Caco-2 (cell line): ENCODE results near the gene LIN54. TPM values are rescaled to one million over a fixed set of nuclear protein-coding genes. Genes with fewer than 3 reads are reported as not detected.

ENCODE experiments used
- BruUV-seq: library from RNA; stranded (reverse); fragments of 400-500 nt; replicated peaks from 2 replicates; lab custom pipeline; 2021; lab: Mats Ljungman, UMichigan
- CTCF ChIA-PET: fragments of 300-600 bp; sonication (Branson Sonifier 250); formaldehyde crosslinking; loops from one replicate; lab custom pipeline; 2022; ENCODE audit warnings: antibody characterized with exemption; lab: Charles Lee
- POLR2A ChIA-PET: fragments of 300-600 bp; sonication (Branson Sonifier 250); formaldehyde crosslinking; loops from one replicate; lab custom pipeline; 2022; ENCODE audit warnings: antibody characterized with exemption; lab: Charles Lee
- DNase-seq, 2 experiments: peaks; one replicate each; pipeline versions ENCODE4 v3.0.0 to v3.0.0-alpha.2; 2020 to 2022
- H3K27me3 ChIP-seq: replicated peaks from 2 replicates; pipeline ENCODE4 v1.6.0; 2011; ENCODE audit warnings: low read length; ENCODE audit not compliant: control insufficient read depth, insufficient read depth
- H3K36me3 ChIP-seq: 2 replicates; pipeline ENCODE4 v1.5.1; 2011; ENCODE audit warnings: low read length; ENCODE audit not compliant: control insufficient read depth, insufficient read depth
- H3K4me1 ChIP-seq: fragments of 250-450 bp; sonication (Bioruptor Pico); 2 replicates; pipeline ENCODE4 v1.5.1; 2020; ENCODE audit warnings: mild to moderate bottlenecking
- H3K4me3 ChIP-seq: 2 replicates; pipeline ENCODE4 v1.5.1; 2011; ENCODE audit warnings: low read depth, mild to moderate bottlenecking, control low read depth, low read length
- H3K9me3 ChIP-seq: fragments of 250-450 bp; sonication (Bioruptor Pico); 2 replicates; pipeline ENCODE4 v1.5.1; 2020; ENCODE audit warnings: mild to moderate bottlenecking, moderate library complexity
- H3K27ac Mint-ChIP-seq: one replicate; pipeline ENCODE4 v1.8.0; 2022; ENCODE audit warnings: mixed read lengths; ENCODE audit not compliant: unreplicated experiment
- H3K27me3 Mint-ChIP-seq: one replicate; pipeline ENCODE4 v1.8.0; 2022; ENCODE audit warnings: mixed read lengths; ENCODE audit not compliant: insufficient read depth, unreplicated experiment
- H3K36me3 Mint-ChIP-seq: one replicate; pipeline ENCODE4 v1.8.0; 2022; ENCODE audit warnings: mild to moderate bottlenecking, mixed read lengths; ENCODE audit not compliant: insufficient read depth, unreplicated experiment
- H3K4me1 Mint-ChIP-seq: one replicate; pipeline ENCODE4 v1.8.0; 2022; ENCODE audit warnings: low read depth, mixed read lengths; ENCODE audit not compliant: unreplicated experiment
- H3K4me3 Mint-ChIP-seq: one replicate; pipeline ENCODE4 v1.8.0; 2022; ENCODE audit warnings: mild to moderate bottlenecking, moderate library complexity, mixed read lengths; ENCODE audit not compliant: unreplicated experiment
- H3K9me3 Mint-ChIP-seq: one replicate; pipeline ENCODE4 v1.8.0; 2022; ENCODE audit warnings: mixed read lengths; ENCODE audit not compliant: unreplicated experiment
- CTCF ChIP-seq, 2 experiments: fragments of 200-600 bp in 1 of 2; IDR thresholded peaks; 1 replicate in 1 of 2; 2 replicates in 1 of 2; pipeline versions ENCODE4 v1.5.1 to v1.8.0; 2011 to 2022; ENCODE audit warnings: antibody characterized with exemption in 1 of 2, control low read depth in 1 of 2, inconsistent platforms in 1 of 2, low read depth in 1 of 2, low read length in 1 of 2, mild to moderate bottlenecking in 1 of 2, moderate library complexity in 1 of 2; ENCODE audit not compliant: insufficient read depth in 1 of 2, severe bottlenecking in 1 of 2, unreplicated experiment in 1 of 2
- intact Hi-C: fragments of 100-400 bp; cut with micrococcal nuclease; formaldehyde crosslinking; loops from one replicate; pipeline ENCODE4 v1.10.0; 2022; ENCODE audit not compliant: unreplicated experiment
- total RNA-seq: library from RNA; stranded (reverse); gene quantifications from 2 replicates; pipeline ENCODE4 v1.2.3, GENCODE V29; 2022

Gene LIN54
- total RNA-seq, 1 experiment from 2014 or later, result 29.6 TPM

GRCh38 chr4:82892467-82892802, 118.2 kb downstream of the LIN54 start:
- Mint-ChIP-seq H3K4me3 (peak overlapping the region; percentile 94), H3K4me1 (peaks cover 15% of the 10 kb centered on the region), H3K27ac (peak overlapping the region; percentile 95), H3K36me3 (peaks cover 59% of the 10 kb centered on the region), H3K9me3 (no peaks in the 10 kb centered on the region), H3K27me3 (no peaks in the 10 kb centered on the region)
- H3K27me3 ChIP-seq, result no peaks in the 10 kb centered on the region
- peaks cover 35% of the 10 kb centered on the region for H3K4me1 ChIP-seq
- BruUV-seq, result no TSS peak
- no peaks in the 10 kb centered on the region; the same call in 1 of the 2 replicates for H3K36me3 ChIP-seq
- H3K9me3 ChIP-seq, result no peaks in the 10 kb centered on the region
- ChIA-PET POLR2A (interaction anchor here (1.0 kb wide), 1 partner anchor 8 kb away, joined by 10 read pairs; the partner anchor contains the start of gene THAP9), CTCF (no interaction called here)
- H3K4me3 ChIP-seq, result no peak overlapping the region
- DNase-seq, result no peak
- intact Hi-C loops, result no loop called here
- no peak for TF ChIP-seq CTCF (IDR thresholded peaks at IDR 0.05; ENCODE audit: insufficient read depth in 1 of 2, low read depth in 1 of 2, low read length in 1 of 2, severe bottlenecking in 1 of 2, unreplicated experiment in 1 of 2)

- H3K4me1 ChIP-seq, result peaks cover 38% of the 10 kb centered on the region
- no peaks in the 10 kb centered on the region for H3K27me3 ChIP-seq
- no peaks in the 10 kb centered on the region for H3K27me3 Mint-ChIP-seq
- peak overlapping the region; percentile 73 for H3K4me3 ChIP-seq
- H3K9me3 Mint-ChIP-seq, result no peaks in the 10 kb centered on the region
- TSS peak; percentile 91 for BruUV-seq
- ChIA-PET CTCF (no interaction called here), POLR2A (interaction anchor here (1.0 kb wide), 1 partner anchor 8 kb away, joined by 10 read pairs; the partner anchor contains the start of gene THAP9)
- H3K27ac Mint-ChIP-seq, result peak overlapping the region; percentile 95
- H3K36me3 ChIP-seq, result no peaks in the 10 kb centered on the region; the same call in 1 of the 2 replicates
- intact Hi-C loops, result loop anchor here (1.0 to 2.0 kb wide), 2 partner anchors 8 to 39 kb away; partner anchors contain the start of gene THAP9
- peak overlapping the region; percentile 94 for H3K4me3 Mint-ChIP-seq
- H3K9me3 ChIP-seq, result no peaks in the 10 kb centered on the region
- peaks cover 20% of the 10 kb centered on the region for H3K4me1 Mint-ChIP-seq
- no peak for TF ChIP-seq CTCF (IDR thresholded peaks at IDR 0.05; ENCODE audit: insufficient read depth in 1 of 2, low read depth in 1 of 2, low read length in 1 of 2, severe bottlenecking in 1 of 2, unreplicated experiment in 1 of 2)
- no peak for DNase-seq
- peaks cover 55% of the 10 kb centered on the region for H3K36me3 Mint-ChIP-seq
Measured at GRCh38 chr4:82891707-82892466, 118.7 kb downstream of the LIN54 start.

- ChIA-PET CTCF (no interaction called here), POLR2A (interaction anchor here (0.6 to 1.0 kb wide), 3 partner anchors 9 to 169 kb away, joined by 3 to 10 read pairs (median 6); partner anchors contain the start of gene THAP9)
- H3K36me3 ChIP-seq, result no peaks in the 10 kb centered on the region
- Mint-ChIP-seq H3K9me3 (no peaks in the 10 kb centered on the region), H3K4me3 (peak within 1 kb of the TSS; percentile 94), H3K36me3 (peaks cover 53% of the 10 kb centered on the region), H3K4me1 (peaks cover 28% of the 10 kb centered on the region), H3K27me3 (no peaks in the 10 kb centered on the region), H3K27ac (peak within 1 kb of the TSS; percentile 95)
- peak; percentile 96 for DNase-seq
- no peak for TF ChIP-seq CTCF (IDR thresholded peaks at IDR 0.05; ENCODE audit: insufficient read depth in 1 of 2, low read depth in 1 of 2, low read length in 1 of 2, severe bottlenecking in 1 of 2, unreplicated experiment in 1 of 2)
- intact Hi-C loops, result loop anchor here (1.0 to 2.0 kb wide), 2 partner anchors 9 to 38 kb away; partner anchors contain the start of gene THAP9
- H3K9me3 ChIP-seq, result no peaks in the 10 kb centered on the region
- BruUV-seq, result no TSS peak
- H3K27me3 ChIP-seq, result no peaks in the 10 kb centered on the region
- H3K4me1 ChIP-seq, result peaks cover 45% of the 10 kb centered on the region
- peak within 1 kb of the TSS; percentile 73 for H3K4me3 ChIP-seq
Measured at GRCh38 chr4:82890901-82891706, 119.5 kb downstream of the LIN54 start, which contains the start of gene SEC31A. TSS of gene SEC31A (minus strand) at chr4:82891153. CDS start at chr4:82881936, 9,217 bp downstream.
